HG02623 (cell line): ENCODE results near the gene TIFAB.

ENCODE experiments used
- ATAC-seq: cut with Tn5 transposase; IDR thresholded peaks from one replicate; pipeline ENCODE4 v1.9.1; 2021; ENCODE audit warnings: moderate library complexity; ENCODE audit not compliant: unreplicated experiment

The TIFAB gene

GRCh38 chr5:135482381-135482933, 30.3 kb upstream of the TIFAB start:
- no peak for ATAC-seq

- ATAC-seq, result no peak
Measured at GRCh38 chr5:135481909-135482311, 29.8 kb upstream of the TIFAB start.

GRCh38 chr5:135481387-135481786, 29.2 kb upstream of the TIFAB start:
- no peak for ATAC-seq

GRCh38 chr5:135480511-135480910, 28.4 kb upstream of the TIFAB start:
- ATAC-seq, result no peak

GRCh38 chr5:135478938-135479337, 26.8 kb upstream of the TIFAB start:
- no peak for ATAC-seq

GRCh38 chr5:135477613-135478066, 25.5 kb upstream of the TIFAB start:
- no peak for ATAC-seq

- ATAC-seq, result no peak
Measured at GRCh38 chr5:135476615-135477581, 24.7 kb upstream of the TIFAB start.

GRCh38 chr5:135473956-135474670, 22.0 kb upstream of the TIFAB start:
- no peak for ATAC-seq

GRCh38 chr5:135472141-135472540, 20.0 kb upstream of the TIFAB start:
- no peak for ATAC-seq

- ATAC-seq, result no peak
Measured at GRCh38 chr5:135471726-135472125, 19.6 kb upstream of the TIFAB start.

- ATAC-seq, result no peak
Measured at GRCh38 chr5:135469911-135470310, 17.8 kb upstream of the TIFAB start.

GRCh38 chr5:135468541-135468940, 16.4 kb upstream of the TIFAB start:
- no peak for ATAC-seq

GRCh38 chr5:135467871-135468485, 15.8 kb upstream of the TIFAB start:
- ATAC-seq, result no peak

GRCh38 chr5:135467051-135467625, 15.0 kb upstream of the TIFAB start:
- no peak for ATAC-seq

- peak; percentile 73 for ATAC-seq
Measured at GRCh38 chr5:135466178-135467050, 14.3 kb upstream of the TIFAB start.

GRCh38 chr5:135465391-135466122, 13.4 kb upstream of the TIFAB start:
- ATAC-seq, result no peak

- no peak for ATAC-seq
Measured at GRCh38 chr5:135462304-135462703, 10.2 kb upstream of the TIFAB start.

- no peak for ATAC-seq
Measured at GRCh38 chr5:135461481-135462151, 9.5 kb upstream of the TIFAB start.
